ENCODE results near the gene KATNB1. TPM values are rescaled to one million over a fixed set of nuclear protein-coding genes. Genes with fewer than 3 reads are reported as not detected.
"Not testable (repeated sequence)": the region's sequence is repeated elsewhere in the genome, so short reads cannot be mapped to it uniquely, and the experiment has no call there.

Gene KATNB1
- polyA plus RNA-seq, 3 donors, result 25.4 to 26.5 (median 25.6) TPM

DNA sequence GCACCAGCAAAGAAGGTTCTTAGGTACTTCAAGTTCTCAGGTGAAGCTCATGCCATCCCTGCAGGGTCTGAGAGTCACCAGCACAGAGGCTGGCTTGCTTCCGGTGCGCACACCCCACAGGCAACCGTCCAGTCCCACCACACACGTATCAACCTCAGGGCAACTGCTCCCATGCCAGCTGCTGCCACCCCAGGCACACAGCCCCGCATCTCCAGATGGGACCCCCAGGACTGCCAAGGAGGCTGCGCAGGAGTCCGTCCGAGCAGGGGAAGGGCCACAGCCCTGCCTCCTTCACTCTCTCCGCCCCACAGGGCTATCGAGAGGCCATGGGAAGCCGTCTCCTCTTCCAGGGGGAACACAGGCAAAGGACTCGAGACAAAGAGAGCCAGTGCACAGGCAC, 53.4 kb downstream of the KATNB1 start:
- no peak for DNase-seq

- no peak for DNase-seq
Measured at GRCh38 chr16:57791195-57791892, 55.8 kb downstream of the KATNB1 start.

GRCh38 chr16:57791893-57792461, 56.4 kb downstream of the KATNB1 start:
- no peak for DNase-seq

DNA sequence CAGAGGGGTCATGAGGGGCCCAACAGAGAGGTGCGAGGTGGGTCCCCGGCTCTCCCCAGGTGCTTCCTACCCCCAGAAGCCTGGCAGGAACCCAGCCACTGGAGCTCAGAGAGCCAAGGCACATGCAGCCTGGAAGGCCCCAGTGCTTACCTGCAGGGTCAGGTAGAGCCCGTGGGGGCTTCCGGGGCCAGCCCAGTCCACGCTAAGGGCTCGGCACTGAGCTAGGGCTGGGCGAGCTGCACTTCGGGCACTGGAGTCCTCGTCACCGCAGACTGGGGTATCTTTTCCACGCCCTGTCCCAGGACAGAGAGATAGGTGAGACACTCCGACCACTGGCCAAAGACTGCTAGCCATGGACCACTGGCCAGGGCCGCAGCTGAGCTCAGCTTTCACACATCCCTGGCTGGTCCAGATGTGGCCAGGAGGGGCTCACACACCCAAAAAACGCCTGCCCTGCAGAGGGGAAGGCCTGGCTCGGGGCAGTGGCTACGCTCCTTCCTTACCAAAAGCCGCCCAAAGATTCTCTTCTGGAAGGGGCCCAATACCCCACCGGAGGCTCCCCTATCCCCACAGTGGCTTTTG, 59.4 kb downstream of the KATNB1 start:
- DNase-seq, result no peak

GRCh38 chr16:57795431-57795878, 59.9 kb downstream of the KATNB1 start:
- no peak for DNase-seq

DNA sequence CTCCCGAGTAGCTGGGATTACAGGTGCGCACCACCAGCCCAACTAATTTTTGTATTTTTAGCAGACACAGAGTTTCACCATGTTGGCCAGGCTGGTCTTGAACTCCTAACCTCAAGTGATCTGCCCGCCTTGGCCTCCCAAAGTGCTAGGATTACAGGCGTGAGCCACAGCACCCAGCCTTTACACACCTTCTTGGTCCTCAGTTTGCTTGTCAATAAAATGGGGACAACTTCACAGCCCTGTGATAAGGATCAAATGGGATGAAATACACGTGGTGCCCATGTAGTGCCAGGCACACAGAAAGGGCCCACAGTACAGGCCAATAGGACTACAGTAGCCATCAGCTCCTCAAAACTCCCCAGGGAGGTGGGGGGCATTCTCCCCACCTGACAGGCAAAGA, 60.4 kb downstream of the KATNB1 start:
- DNase-seq, result not testable (repeated sequence)

DNA sequence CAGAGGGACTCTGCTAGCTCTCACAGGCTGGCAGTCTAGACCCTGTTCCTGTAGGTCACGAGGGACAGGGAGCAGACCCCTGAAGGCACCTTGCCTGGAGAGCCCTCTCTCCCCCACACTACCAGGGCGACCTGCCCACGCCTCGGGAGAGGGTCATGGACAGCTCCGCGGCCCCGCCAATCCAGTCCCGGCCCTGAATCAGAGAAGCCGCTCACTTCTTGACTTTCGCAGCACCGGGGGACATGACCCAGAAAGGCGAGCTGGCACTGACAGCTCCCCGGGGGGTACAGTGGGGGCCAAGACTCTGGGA, 61.6 kb downstream of the KATNB1 start:
- no peak for DNase-seq

DNA sequence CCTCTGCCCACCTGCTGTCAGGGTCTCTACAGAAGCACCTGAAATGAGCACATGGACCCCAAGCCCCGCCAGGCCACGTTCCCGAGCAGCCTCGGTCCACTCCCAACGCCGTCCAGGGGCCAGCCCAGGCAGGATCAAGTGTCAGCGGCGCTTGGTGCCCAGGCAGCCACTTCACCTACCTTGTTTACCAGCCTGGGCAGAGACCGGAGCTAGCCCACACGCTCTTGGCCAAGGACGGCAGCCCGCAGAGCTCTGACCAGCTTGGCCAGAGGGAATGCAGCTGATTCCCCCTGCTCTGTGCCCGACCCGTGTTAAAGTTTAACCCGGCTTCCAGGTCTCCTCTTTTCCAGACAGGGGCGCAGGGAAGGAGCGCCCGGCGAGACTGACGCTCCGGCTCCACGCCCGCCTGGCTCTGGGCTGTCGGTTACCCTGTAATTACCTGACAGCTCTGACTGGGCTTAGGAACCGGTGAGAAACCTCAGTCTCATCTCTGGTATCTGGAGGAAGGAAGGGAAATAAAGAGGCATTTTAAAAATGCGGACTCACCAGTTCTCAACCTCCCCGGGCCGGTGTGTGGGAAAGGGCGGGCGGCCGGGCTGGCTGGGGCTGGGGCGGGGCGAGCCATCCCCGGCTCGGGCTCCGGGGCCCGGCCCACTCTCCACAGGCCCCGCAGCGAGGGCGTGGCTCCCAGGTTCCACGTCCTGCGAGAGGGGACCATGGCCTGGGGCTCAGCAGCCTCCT, 62.1 kb downstream of the KATNB1 start:
- no peak for DNase-seq

DNA sequence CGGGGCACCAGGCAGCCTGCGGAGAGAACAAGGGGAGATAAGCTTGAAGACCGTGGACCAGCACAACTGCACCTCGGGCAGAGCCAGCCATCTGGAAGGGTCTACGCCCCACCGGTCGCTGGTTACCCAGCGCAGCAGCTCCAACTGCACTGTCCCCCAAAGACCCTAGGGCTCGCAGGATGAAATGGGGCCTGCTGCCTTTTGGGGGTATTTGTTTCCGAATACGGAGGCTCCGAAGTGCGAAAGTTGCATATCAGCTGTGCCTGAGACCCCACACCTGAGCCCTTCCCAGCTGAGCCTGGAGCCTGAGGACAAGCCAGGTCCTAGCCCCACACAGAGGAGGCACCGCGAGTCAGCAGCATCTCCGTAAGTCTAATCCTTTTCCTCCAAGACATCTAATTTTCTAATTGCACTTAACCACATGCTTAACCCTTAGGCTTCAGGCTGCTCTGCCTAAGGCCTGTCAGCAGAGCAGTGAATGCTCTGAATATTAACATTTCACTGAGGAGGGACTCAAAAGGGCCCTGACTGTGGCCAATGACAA, 62.8 kb downstream of the KATNB1 start:
- no peak for DNase-seq

- DNase-seq, result no peak
Measured at GRCh38 chr16:57798953-57799599, 63.5 kb downstream of the KATNB1 start.

- no peak for DNase-seq
Measured at GRCh38 chr16:57799600-57800199, 64.1 kb downstream of the KATNB1 start.

DNA sequence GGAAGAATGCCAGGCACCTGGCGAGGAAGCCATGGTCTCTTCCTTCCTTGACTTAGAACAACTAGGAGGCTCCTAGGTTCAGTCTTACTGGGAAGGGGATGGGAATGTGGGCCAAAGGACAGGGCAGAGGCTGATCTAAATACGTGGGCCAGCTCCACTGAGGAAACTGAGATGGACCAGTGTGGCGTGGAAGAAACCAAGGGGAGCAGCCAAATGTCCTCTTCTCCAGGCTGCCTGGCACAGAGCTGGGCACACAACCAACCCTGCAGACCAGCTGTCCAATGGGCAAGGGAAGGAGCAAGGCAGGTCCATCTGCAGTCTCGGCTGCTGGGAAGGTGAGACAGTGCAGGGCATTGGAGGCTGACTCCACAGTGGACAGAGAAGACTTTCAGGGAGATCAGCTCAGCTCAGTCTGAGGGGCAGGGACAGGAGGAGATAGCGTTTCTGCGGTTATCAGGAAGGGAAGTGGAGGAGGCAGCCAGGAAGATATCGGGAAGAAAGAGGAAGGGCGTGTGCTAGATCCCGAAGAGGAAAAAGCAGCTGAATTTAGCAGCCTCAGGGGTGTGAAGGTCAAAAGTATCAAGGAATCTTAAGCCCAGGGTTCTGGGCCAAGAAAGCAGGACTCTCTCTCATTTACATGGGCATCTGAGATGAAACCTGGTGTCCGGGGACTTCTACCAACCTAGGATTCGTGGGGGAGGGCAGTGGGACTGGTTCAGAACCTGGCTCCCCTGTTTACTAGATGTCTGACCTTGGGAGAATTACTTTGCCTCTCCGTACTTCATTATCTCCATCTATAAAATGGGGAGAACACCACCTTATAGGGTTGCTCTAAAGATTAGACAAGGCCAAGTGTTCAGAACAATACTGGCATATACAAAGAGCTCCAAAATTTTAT, 64.9 kb downstream of the KATNB1 start:
- DNase-seq, result no peak

DNA sequence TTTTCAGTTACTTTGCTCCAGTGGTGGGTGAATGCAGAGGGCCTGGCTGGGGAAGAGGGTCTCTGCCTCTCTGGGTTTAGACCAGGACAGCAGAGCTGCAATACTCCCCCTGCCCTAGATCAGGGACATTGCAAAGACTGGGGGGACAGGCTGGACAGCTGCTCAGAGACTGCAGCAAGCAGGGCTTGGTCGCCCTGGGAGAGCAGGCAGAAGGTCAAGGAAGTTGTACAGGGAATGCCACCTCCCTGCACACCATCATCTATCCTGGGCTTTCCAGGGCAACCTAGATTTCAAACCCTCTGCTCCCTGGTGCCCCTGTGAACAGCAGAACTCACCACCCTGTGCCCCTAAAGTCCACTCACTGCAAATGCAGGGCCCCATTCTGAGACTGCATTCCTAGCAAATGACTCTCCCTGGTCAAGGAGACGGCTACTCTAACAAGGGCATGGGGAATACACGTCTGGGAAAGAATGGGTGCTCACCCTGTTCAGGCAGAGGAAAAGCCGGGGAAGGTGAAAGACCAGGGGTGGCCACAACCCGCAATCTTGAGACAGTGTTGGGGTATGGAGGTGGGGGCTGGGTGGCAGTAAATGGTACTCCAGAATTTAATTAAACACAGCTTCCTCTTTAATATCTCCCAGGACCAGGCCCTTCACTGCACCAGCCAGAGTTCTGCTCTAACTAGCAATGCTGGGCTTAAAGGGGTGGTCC, 65.7 kb downstream of the KATNB1 start:
- DNase-seq, result no peak

- DNase-seq, result no peak
Measured at GRCh38 chr16:57801809-57802340, 66.3 kb downstream of the KATNB1 start.

GRCh38 chr16:57802341-57803133, 67.0 kb downstream of the KATNB1 start, which contains the start of gene KIFC3:
KIFC3 (minus strand) TSS chr16:57802491; CDS start chr16:57798243, 4,248 bp downstream.
- DNase-seq, result peak; percentile 74

- DNase-seq, result no peak
Measured at GRCh38 chr16:57803134-57803990, 67.8 kb downstream of the KATNB1 start.

- no peak for DNase-seq
Measured at GRCh38 chr16:57804111-57804837, 68.7 kb downstream of the KATNB1 start.
